HG03066 (cell line): ENCODE data around the gene ATAD3C.
"Not testable (repeated sequence)": the region's sequence is repeated elsewhere in the genome, so short reads cannot be mapped to it uniquely, and the experiment has no call there.

Source experiments
- ATAC-seq: cut with Tn5 transposase; IDR thresholded peaks from one replicate; pipeline ENCODE4 v1.9.1; 2021; ENCODE audit warnings: low read depth; ENCODE audit not compliant: unreplicated experiment

The ATAD3C gene

DNA sequence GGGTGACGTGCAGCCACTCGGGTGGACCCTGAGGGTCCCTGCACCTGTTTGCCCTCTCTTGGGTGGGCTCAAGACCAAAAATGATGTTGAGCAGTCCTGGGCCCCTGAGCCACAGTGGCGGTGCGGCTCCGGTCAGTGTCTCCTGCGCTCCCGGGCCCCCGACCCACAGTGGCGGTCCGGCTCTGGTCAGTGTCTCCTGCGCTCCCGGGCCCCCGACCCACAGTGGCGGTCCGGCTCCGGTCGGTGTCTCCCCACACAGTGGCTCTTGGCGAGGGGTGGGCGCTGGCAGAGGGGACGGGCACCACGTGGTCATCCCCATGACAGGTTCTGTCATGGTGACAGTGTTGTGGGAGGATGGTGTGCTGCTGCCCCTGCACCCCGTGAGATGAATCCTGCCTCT is 44.8 kb downstream of the ATAD3C start:
- ATAC-seq: not testable (repeated sequence)

DNA sequence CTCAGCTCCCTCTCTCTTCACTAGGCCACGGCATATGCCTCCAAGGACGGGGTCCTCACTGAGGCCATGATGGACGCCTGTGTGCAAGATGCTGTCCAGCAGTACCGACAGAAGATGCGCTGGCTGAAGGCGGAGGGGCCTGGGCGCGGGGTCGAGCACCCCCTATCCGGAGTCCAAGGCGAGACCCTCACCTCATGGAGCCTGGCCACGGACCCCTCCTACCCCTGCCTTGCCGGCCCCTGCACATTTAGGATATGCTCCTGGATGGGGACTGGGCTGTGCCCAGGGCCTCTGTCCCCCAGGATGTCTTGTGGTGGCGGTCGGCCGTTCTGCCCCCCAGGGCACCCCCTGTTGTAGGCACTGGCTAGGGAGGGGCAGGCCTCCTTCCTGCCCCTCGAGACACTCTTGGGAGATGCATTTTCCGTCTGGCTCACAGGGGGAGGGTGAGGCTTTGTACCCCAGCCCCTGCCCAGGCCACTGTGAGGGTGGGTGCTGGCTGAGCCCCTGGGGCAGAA is 46.0 kb downstream of the ATAD3C start:
- ATAC-seq: not testable (repeated sequence)

- not testable (repeated sequence) for ATAC-seq
These were observed 55.4 kb downstream of the ATAD3C start for GRCh38 chr1:1504777-1505365.

GRCh38 chr1:1505366-1505798 is 55.9 kb downstream of the ATAD3C start:
- not testable (repeated sequence) for ATAC-seq

GRCh38 chr1:1505801-1506200 is 56.3 kb downstream of the ATAD3C start:
- not testable (repeated sequence) for ATAC-seq

GRCh38 chr1:1507305-1507704 is 57.8 kb downstream of the ATAD3C start:
- ATAC-seq: no peak

GRCh38 chr1:1508775-1509464 is 59.4 kb downstream of the ATAD3C start:
- not testable (repeated sequence) for ATAC-seq

GRCh38 chr1:1509465-1509850 is 60.0 kb downstream of the ATAD3C start:
- ATAC-seq: not testable (repeated sequence)

DNA sequence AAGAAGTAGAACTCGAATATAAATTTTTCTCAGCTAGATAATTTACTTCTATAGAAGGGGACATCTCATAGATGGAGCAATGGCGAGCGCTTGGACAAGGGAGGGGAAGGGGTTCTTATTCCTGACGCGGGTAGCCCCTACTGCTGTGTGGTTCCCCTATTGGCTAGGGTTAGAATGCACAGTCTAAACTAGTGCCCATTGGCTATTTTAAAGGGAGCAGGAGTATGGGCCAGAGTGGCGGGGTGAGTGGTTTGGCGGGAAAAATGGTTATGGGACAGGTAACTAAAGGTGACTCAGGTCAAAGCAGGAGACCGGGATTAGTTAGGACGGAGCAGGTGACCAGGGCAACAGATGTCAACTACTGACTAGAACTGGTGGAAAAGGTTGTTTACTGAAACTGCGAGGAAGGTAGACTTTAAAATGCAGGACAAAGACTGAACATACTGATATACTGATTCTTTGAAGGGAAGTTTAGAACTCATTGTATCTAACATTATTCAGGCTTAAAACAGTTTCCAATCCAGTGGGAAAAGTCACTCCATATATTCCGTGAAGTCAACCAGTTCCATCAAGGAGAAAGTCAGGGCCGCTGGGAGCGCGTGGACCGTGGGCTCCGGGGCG is 61.5 kb downstream of the ATAD3C start:
- no peak for ATAC-seq

GRCh38 chr1:1511533-1512285 is 62.2 kb downstream of the ATAD3C start, which contains the start of gene ATAD3A:
ATAD3A (plus strand) TSS chr1:1512162; CDS start chr1:1512269, 107 bp downstream.
- peak; percentile 77 for ATAC-seq

DNA sequence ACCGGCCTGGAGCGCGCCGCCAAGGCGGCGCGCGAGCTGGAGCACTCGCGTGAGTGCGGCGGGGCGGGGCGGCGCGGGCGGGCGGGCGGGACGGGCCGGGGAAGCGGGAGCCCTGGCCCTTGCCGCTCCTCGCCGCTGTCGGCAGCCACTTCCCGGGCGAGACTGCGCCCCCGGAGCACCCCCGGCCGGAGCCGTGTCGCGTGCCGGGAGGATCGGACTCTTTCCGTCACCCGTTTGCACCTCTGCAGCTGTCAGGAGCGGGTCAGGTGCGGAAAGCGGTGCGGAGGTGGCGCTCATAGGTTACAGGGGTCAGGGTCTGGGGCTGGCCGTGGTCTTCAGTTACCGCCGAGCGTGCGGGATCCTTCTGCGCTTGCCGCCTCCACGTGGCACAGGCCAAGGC is 62.9 kb downstream of the ATAD3C start:
- not testable (repeated sequence) for ATAC-seq

DNA sequence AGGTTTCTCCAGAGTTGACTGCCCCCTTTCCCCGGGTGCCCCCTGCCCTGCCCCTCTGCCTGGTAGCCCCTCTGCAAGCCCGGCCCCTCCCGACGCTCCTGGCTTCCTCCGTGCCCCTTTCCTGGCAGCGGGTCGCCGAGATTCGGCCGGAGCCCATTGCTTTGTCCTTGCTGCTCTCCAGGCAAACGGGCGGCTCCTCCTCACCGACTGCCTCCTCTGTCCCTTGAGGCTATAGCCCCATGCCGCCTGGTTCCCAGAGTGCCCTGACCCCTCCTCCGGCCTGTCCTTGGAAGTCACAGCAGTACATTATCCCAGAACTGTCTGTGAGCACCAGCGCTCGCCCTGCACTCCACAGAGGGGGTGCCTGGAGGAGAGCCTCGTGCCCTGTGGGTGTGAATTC is 64.2 kb downstream of the ATAD3C start:
- ATAC-seq: not testable (repeated sequence)

DNA sequence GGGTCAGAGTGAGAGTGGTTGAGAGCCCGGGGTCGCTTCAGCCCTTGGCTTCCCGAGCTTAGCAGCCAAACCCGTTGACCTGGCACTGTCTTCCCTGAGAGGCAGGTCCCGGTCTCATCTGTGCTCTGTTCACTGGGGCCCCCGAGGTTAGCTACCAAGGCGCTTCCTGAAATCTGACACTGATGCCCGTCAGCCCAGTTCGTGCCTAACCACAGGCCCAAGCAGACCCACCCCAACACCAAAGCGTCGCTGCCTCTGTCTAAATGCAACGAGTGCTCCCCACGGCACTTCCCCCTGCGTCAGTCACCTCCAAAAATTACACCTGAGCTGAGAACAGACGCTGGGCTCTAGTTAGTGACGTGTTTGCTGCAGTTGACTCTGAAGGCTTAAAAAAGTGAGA is 64.9 kb downstream of the ATAD3C start:
- not testable (repeated sequence) for ATAC-seq

GRCh38 chr1:1516923-1517322 is 67.4 kb downstream of the ATAD3C start:
- ATAC-seq: not testable (repeated sequence)

DNA sequence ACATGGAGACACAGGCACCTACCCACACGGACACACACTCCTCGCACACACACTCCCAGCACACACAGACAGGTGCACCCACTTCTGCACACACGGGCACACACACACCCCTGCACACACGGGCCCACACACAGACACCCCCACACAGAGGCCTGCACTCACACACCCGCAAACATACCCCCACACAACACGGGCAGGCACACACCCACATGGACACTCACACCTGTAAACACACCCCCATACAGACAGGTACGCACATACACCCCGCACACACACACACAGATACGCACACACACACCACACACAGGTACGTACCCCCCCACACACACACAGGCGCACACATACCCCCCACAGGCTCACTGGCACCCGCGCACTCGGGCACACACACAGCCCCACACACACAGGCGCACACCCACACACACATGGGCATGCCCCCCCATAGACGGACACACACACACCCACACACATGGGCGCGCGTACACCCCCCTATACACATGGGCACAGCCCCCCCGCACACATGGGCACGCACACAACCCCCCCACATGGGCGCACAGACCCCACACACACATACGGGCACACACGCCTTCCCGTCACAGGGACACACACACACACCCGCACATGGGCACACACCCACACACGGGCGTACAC is 68.6 kb downstream of the ATAD3C start:
- no peak for ATAC-seq

DNA sequence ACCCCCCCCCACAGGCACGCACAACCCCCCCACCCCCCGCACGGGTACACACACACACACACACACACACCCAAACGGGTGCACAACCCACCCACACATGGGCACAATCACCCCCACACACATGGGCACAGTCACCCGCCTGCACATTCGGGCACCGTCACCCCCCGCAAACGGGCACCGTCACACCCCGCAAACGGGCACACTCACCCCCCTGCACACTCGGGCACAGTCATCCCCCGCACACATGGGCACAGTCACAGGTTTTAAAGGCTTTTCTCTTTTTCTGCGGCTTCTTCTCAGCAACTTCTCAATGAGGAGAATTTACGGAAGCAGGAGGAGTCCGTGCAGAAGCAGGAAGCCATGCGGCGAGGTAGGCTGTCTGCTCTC is 69.1 kb downstream of the ATAD3C start:
- ATAC-seq: not testable (repeated sequence)
